HG02588 (cell line): ENCODE measurements around the gene RARRES1.

ENCODE experiments used
- ATAC-seq: cut with Tn5 transposase; IDR thresholded peaks from one replicate; pipeline ENCODE4 v1.9.1; 2021; ENCODE audit warnings: mild to moderate bottlenecking, moderate library complexity; ENCODE audit not compliant: unreplicated experiment

The RARRES1 gene

GRCh38 chr3:158731938-158732855, at the start of gene RARRES1:
Gene RARRES1 (minus strand): TSS chr3:158732457. CDS start chr3:158732415, 42 bp downstream.
- ATAC-seq, result peak; percentile 67

- ATAC-seq, result no peak
Measured at GRCh38 chr3:158781849-158782248, 49.6 kb upstream of the RARRES1 start.

DNA sequence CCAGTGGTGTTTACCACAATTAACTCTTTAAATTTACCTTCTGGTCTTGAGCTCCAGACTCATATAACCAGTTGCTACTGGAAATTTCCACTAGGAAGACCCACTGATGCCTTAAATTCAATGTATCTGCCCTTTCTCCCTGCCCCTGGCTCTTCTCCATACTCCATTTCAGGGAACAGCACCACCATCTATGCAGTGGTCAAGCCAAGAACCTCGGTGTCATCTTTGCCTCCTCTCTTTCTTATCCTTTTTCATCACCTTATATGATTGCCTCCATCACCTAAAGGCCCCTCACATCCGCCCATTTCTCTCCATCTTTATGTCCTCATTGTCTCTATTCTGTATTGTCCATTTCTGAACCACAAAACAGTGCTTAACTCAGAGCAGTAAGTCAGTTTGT, 48.9 kb upstream of the RARRES1 start:
- ATAC-seq, result no peak

- no peak for ATAC-seq
Measured at GRCh38 chr3:158780766-158781165, 48.5 kb upstream of the RARRES1 start.

- no peak for ATAC-seq
Measured at GRCh38 chr3:158777161-158777873, 45.1 kb upstream of the RARRES1 start.

GRCh38 chr3:158776531-158776930, 44.3 kb upstream of the RARRES1 start:
- no peak for ATAC-seq

DNA sequence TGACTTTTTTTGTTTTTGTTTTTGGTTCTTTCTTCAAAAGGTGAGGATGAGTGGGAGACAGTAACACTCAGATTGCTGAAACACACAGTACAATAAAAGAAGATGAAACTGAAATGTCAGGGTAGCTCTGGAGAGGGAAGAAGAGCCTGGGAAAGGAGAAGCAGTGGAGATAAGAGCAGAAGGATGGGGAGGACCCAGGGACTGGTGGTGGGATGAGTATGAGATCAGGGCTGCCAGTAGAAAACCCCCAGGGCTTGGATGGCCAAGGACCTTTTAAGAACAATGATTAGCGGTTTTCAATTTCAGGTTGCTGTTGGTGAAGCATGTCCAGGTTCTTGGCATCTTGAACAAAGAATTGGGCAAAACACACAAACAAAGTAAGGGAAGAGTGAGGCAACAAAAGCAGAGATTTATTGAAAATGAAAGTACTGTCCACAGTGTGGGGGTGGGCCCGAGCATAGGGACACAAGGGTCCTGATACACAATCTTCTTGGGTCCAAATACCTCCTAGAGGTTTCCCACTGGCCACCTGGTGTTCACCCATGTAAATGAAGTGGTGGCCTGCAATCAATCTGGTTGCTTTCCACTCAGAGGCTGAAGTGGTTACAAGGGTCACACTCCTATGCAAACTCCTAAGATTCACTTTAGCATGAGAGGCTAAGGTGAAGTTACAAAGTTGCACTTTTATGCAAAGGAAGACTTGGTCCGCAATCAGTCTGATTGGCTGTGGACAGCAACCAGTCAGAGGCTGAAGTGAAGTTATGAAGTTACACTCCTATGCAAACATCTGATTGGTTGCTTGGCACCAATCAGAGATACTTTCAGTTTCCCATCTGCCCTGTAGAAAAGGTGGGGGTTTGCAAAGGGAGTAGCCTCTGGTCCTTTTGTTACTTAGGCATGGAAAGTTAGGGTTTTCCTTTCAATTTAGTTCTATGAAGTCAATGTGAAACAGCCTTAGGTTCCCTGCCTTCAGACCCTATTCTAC, 43.5 kb upstream of the RARRES1 start:
- ATAC-seq, result no peak

DNA sequence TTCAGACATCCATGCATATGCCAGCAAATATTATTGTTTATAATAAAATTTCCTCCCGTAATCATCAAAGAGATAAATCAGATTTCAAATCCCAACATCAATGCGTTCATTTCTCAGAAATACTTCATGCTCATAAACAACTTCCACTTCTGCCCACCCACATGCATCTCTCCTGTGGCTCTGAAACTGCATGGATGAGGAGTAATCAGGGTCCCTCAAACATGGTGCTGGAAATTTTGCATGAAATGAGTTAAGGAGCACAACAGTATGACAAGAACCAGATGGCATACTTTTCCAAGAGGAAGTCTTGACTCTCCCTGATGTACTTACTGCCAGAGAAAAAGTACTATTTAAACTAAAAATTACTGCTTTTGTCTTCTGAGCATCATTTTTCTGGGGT, 42.7 kb upstream of the RARRES1 start:
- no peak for ATAC-seq

- no peak for ATAC-seq
Measured at GRCh38 chr3:158773845-158774830, 41.9 kb upstream of the RARRES1 start.

- ATAC-seq, result no peak
Measured at GRCh38 chr3:158773166-158773565, 40.9 kb upstream of the RARRES1 start.

DNA sequence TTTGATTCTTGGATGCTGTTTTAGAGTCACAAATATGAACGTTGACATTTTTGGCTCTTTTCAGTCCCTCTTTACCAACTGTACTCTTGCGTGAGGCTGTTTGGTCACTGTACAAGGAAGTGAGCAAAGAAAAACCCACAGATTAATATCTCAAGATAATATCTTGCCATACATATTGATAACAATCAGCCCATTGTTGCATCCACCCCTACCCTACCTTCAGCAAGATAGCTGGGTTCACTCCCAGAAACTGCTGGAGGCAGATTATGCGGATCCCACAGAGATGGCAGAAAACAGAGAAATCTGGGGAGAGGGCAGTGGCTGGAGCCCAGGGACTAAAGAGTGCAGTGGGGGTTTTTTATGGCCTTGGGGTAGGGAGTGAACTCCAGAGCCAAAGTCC, 39.7 kb upstream of the RARRES1 start:
- no peak for ATAC-seq

DNA sequence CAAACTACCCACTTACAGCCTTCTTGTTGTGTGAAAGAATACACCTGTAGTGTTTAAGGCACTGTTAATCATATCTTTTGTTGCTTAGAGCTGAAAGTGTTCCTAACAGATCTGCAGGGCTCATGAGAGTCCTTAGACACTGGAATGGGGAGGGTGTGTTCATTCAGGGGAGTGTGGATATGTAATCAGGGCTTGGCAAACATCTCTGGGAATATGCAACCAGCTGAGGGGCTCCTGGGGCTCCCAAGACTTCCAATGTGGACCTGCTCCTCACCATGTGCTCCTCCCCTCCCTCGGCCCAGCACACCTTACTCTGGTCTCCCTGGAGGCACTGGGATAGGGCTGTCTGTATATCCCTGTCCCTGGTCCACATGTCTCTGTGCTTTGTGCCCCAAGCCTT, 39.3 kb upstream of the RARRES1 start:
- no peak for ATAC-seq

DNA sequence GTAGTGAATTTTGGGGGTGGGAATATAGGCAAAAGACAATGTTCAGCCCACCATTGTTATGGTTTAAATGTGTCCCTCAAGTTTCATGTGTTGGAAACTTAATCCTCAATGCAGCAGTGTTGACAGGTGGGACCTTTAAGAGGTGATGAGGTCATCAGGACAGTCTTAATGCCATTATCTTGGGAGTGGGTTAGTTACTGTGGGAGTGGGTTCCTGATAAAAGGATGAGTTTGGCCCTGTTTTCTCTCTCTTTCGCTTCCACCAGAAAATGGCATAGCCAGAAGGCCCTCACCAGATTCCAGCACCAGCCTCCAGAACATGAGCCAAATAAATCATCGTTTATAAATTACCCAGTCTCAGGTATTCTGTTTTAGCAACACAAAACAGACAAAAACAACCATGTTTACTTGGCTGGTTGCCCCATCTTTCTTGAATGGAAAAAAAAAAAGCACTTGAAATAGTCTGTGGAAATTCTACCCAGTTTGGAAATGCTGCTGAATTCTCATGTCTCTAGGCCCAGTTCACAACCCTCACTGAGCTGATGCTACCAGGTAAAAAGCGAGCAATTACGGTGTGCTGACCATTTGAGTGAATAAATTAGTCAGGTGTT, 38.6 kb upstream of the RARRES1 start:
- no peak for ATAC-seq

GRCh38 chr3:158769952-158770740, 37.9 kb upstream of the RARRES1 start:
- ATAC-seq, result no peak

DNA sequence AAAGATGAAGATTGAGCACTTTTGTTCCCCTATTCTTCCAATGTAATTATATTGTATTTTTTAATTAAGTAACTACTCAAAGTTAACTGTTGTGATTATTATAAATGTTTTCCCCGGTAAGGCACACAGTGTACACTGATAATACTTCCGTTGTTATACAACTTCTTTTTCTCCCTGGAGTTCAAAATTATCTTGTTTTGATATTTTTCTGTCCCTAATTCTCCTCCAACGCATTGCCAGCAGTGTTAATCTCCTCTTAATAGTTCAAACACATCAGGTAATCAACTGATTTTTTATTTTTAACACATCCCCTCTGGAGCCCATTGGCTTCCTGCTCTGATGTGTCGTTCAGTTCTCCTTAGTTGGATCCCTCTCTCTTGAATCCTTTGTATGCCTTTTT, 37.3 kb upstream of the RARRES1 start:
- no peak for ATAC-seq

DNA sequence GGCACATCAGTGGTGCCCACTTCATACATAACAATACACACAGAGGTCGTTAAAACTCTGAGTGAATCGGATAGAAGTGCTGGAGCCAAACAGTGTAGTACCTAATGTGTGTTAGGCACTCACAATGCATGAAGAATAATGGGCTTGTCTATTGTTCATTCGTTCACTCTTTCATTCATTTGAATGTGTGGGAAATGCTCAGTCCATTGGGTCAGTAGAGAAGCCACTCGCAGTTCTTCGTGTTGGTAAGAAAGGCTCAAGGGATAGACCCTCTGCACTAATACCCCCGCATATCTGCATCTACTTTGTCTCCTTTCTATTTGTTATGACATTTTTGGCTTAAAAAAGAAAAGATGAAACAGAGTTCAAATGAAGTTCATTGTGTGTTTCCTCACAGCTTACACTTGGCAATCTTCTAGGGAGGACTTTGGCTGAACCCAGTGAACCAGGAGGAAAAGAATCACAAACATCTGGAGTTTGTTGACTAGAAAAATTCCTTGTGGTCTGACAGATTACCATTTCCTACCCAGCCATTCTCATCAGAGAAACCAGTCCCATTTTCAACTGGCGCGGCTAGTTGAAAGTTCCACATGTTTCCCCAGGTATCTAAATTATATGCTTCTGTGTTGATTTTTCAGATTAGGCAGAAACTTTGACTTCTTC, 36.8 kb upstream of the RARRES1 start:
- ATAC-seq, result no peak

GRCh38 chr3:158768361-158768787, 36.1 kb upstream of the RARRES1 start:
- no peak for ATAC-seq

DNA sequence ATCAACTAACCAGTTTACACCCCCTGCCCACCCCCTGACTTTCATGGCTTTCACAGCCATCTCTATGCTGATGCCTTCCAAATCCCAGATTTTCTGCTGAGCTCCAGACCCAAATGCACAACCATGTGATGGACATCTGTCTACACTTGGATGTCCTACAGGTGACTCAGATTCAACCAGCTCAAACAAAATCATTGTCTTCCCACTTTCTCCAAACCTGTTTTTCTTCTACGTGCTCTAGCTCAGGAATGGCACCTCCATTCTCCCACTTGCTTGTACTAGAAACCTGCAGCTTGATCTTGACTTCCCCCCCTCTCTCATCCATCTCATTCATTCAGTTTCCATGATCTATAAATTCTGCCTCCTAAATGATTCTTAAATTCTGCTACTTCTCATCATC, 34.1 kb upstream of the RARRES1 start:
- no peak for ATAC-seq
